ENCODE results near the gene ATP6V0A4.
"Not testable (repeated sequence)": the region's sequence is repeated elsewhere in the genome, so short reads cannot be mapped to it uniquely, and the experiment has no call there.

The ATP6V0A4 gene

DNA sequence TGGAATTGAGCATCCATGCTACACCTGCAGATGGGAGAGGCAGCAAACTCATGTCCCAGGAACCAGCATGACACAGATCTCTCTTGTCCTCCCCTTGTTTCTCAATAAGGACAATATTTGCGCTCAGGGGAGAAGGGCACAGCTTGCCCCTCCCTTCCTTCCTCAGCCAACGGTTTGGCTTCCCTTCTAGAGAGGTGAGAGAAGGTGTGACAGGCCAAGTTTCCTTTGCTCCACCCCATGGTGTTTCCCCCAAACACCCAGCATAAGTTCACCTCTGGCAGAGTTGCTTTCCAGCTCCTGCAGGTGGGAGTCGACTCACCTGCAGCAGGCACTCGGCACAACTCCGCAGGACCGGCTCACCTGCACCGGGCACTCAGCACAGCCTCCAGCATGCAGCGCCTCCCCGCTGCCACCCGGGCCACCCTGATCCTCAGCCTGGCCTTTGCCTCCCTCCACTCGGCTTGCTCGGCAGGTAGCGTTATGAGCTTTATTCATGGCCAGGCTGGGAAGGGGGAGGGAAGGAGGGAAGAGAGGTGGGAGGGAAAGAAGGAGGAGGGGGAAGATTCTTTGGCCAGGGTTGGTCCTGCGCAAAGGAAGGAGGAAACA lies at the start of gene ATP6V0A4, which contains the start of gene TMEM213:
TSS of gene ATP6V0A4 (minus strand) at position 482 of the 606 bp plus-strand sequence. CDS start 26,949 bp downstream, outside the sequence.
TSS of gene TMEM213 (plus strand) at position 280 of the 606 bp plus-strand sequence. CDS start at position 391, 111 bp downstream.
- DNase-seq: no peak

- no peak for DNase-seq
These were observed 47.7 kb upstream of the ATP6V0A4 start for GRCh38 chr7:138845711-138846110.

DNA sequence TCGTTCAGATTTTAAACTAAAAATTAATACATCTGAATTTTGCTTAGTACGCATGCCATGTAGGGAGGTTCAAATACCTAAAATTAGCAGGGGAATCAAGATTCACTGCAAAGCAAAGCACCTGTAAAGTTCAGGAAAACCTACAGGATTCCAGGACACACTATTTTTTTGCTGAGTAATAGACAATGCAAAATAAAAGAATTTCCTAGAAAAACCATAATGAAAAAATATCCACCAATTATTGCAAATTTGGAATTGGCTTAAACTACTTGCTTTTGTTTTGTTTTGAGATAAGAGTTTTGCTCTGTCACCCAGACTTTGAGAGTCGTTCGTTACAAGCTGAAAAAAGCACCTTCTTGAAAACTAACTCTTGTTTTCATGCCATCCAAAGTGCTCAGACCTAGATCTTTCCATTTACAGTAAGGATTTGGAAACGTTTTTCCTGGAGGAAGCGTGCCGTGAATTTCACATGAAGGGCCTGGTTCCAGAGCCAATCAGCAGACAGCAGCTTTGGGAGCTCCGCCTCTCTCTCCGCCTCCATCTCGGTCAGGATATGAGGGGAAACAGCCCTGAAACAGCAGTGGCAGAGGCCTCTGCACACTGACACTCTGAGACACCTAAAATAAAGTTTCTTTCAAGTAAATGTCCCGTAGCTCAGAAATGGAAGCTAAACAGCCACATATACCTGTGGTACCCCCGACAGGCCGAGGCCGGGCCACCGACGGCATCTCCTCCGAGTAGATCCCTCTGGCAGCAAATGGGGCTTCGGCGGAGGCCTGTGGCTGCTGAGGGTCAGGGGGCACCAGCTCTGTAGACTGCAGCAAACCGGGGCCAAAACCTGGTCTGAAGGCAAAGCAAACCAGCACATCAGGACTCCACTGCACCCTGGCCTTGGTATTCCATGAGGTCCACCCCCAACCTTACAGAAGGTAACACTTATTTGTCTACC lies 45.9 kb upstream of the ATP6V0A4 start:
- DNase-seq: no peak

GRCh38 chr7:138842111-138842510 lies 44.1 kb upstream of the ATP6V0A4 start:
- no peak for DNase-seq

GRCh38 chr7:138838166-138838565 lies 40.2 kb upstream of the ATP6V0A4 start:
- no peak for DNase-seq

GRCh38 chr7:138837627-138838026 lies 39.6 kb upstream of the ATP6V0A4 start:
- no peak for DNase-seq

DNA sequence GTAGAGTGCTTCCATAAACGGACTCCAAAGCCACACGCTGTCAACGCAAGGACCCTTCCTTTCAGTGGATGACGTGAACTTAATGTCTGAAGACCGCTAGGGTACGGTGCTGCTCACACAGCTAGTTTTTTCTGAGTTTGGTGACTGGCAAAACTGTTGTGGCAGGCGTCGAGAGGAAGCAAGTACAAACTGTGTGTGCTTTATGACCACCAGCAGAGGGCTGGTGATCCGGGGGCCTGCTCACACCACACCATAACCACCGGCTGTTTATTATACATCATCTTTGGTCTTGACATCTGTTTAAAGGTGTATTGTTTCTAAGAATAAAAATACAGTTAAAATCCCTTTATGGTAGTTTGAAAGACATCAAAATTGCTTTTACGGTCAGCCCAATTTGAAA lies 37.1 kb upstream of the ATP6V0A4 start:
- no peak for DNase-seq

DNA sequence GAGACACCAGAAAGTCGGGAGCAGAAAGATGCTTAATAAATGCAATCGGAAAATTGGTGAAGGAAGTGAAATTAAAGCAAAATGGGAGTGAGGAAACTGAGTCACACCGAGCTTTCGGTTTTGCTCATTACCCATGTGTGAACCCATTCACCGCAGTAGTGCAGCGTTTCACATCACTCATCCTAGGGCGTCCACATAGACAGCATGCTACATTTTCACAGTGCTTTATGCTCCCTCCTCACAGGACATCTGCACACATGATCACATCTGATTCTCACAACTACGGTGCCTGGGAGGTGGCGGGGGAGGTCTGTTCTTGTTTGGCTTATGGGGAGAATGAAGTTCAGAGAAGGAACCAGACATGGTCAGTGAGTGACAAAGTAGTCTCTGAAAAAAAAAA lies 36.6 kb upstream of the ATP6V0A4 start:
- no peak for DNase-seq

DNA sequence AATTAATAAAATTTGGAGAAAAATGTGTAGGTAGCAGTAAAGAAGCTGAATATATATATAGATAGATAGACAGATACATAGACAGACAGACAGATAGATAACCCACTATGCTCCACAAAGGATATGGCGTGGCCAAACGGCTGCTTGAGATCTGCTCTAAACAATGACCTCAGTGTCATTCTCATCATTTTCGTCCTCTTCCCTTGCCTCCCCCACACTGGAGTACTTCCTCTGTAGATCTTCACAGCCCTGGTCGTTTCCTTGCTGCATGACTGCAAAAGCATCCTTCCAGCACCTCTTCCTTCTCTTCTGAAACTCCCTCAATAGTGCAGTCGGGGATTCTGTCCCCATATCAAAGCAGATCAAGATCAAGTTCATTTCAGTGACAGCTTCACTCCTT lies 35.6 kb upstream of the ATP6V0A4 start:
- DNase-seq: no peak

GRCh38 chr7:138832966-138833365 lies 35.0 kb upstream of the ATP6V0A4 start:
- DNase-seq: no peak

GRCh38 chr7:138829335-138829734 lies 31.3 kb upstream of the ATP6V0A4 start:
- no peak for DNase-seq

GRCh38 chr7:138828302-138828701 lies 30.3 kb upstream of the ATP6V0A4 start:
- no peak for DNase-seq

GRCh38 chr7:138825049-138825721 lies 27.2 kb upstream of the ATP6V0A4 start:
- DNase-seq: no peak

GRCh38 chr7:138822867-138823535 lies 25.0 kb upstream of the ATP6V0A4 start:
- DNase-seq: no peak

DNA sequence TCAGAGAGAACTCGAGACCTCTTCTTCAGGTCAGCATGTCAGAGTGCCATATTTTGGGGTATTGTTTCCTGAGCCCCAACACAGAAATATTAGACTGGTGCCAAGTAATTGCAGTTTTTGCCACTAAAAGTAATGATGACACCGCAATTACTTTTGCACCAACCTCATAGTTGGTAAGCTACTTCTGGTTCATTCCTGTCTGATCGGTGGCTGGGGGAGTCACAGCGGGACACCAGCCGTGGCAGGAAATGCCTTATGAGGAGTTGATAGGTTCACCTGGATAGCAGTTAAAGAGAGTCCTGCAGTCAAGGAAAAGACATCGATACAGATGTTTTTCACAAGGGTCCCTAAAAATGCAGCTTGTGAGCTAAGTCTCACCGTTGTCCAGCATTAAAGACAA lies 23.9 kb upstream of the ATP6V0A4 start:
- DNase-seq: no peak

DNA sequence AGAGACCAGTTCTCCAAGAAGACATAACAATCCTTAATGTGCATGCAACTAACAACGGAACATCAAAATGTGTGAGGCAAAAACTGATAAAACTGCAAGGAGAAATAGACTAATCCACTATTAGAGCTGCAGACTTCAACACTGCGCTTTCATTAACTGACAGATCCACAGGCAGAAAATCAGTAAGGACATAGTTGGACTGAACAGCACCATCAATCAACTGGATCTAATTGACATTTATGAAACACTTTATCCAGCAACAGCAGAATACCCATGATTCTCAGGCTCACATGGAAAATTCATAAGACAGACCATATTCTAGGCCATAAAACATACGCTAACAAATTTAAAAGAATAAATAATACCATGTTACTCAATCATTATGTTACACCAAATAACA lies 21.6 kb upstream of the ATP6V0A4 start:
- no peak for DNase-seq

- no peak for DNase-seq
These were observed 18.7 kb upstream of the ATP6V0A4 start for GRCh38 chr7:138816650-138817049.

DNA sequence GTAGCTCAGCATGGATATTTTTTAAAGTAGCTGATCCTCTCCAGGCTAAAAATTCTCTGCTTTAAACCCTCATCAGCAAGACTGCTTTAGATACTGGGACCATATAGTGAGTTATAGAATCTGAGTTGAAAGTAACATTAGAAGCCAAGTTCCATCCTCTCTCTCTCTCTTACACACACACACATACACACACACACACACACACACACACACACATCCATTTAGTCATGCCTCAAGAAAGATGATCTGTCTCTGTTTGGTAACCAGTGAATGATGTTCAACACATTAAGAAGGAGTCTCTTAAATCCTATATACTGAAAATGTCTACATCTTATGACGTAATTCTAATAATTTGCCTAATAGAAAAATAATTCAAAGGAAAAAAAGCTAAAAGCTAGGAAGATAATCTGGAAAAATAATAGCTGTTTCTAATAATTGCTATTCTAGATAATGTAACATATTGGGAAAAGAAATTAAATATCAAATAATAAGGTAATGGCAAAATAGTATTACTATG lies 16.9 kb upstream of the ATP6V0A4 start:
- no peak for DNase-seq

DNA sequence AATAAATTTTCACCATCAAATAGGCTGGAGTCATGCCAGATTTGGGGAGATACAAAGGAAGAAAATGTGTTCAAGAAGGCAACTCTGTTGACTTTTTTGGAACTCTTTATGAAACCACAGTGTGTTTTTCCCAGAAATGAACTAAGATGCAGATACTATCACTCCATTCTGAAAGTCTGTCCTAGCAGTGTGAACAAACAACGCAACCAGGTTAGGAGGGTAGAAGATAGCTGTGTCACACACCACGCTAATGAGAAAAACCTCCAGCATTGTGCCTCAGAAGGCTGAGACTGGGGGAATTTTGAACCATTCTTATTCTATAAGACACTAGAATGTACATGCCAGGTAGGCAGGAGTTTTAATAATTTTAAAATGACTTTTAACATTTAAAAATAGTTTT lies 15.9 kb upstream of the ATP6V0A4 start:
- DNase-seq: no peak

DNA sequence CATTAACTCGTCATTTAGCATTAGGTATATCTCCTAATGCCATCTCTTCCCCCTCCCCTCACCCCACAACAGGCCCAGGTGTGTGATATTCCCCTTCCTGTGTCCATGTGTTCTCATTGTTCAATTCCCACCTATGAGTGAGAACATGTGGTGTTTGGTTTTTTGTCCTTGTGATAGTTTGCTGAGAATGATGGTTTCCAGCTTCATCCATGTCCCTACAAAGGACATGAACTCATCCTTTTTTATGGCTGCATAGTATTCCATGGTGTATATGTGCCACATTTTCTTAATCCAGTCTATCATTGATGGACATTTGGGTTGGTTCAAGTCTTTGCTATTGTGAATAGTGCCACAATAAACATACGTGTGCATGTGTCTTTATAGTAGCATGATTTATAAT lies 13.3 kb upstream of the ATP6V0A4 start:
- DNase-seq: not testable (repeated sequence)

DNA sequence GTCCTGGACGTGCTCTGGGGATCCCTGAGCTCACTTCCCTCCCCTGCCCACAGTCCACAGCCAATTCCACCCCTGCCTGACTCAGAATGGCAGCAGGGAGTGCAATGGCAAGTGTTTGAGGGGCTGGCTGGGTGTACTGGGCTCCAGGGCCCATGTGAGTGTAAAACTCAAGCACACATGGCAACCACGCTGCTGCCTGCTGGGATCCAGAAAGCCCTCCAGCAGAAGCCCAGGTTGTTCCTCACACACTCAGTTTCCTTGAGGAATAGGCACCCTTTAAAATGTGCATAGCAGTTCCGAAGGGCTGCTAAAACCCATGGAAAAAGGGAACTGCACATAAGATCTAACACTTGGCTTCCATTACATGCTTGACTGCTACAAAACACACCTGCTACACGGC lies 11.3 kb upstream of the ATP6V0A4 start:
- no peak for DNase-seq

GRCh38 chr7:138804618-138805017 lies 6.6 kb upstream of the ATP6V0A4 start:
- DNase-seq: no peak

- no peak for DNase-seq
These were observed 4.7 kb upstream of the ATP6V0A4 start for GRCh38 chr7:138802706-138803105.
